Adipocyte (in vitro differentiated cells): ENCODE results near the gene CEP128.

Experiments
- DNase-seq: peaks from one replicate; pipeline ENCODE4 v3.0.0-alpha.2; 2015; ENCODE audit warnings: low read depth
- H3K27me3 ChIP-seq: replicated peaks from 2 replicates; pipeline ENCODE4 v1.7.0; 2013; ENCODE audit warnings: mild to moderate bottlenecking, low read length, moderate library complexity; ENCODE audit not compliant: control insufficient read depth, insufficient read depth
- H3K36me3 ChIP-seq: 2 replicates; pipeline ENCODE4 v1.7.0; 2013; ENCODE audit warnings: low read length, mild to moderate bottlenecking, moderate library complexity; ENCODE audit not compliant: control insufficient read depth, insufficient read depth, severe bottlenecking
- H3K4me1 ChIP-seq: 2 replicates; pipeline ENCODE4 v1.7.0; 2013; ENCODE audit warnings: mild to moderate bottlenecking, low read length, moderate library complexity; ENCODE audit not compliant: control insufficient read depth, insufficient read depth
- H3K4me3 ChIP-seq: 2 replicates; pipeline ENCODE4 v1.7.0; 2013; ENCODE audit warnings: mild to moderate bottlenecking, low read length, moderate library complexity
- H3K9ac ChIP-seq: 2 replicates; pipeline ENCODE4 v1.7.0; 2013; ENCODE audit warnings: mild to moderate bottlenecking, low read length, moderate library complexity
- H3K9me3 ChIP-seq: 2 replicates; pipeline ENCODE4 v1.7.0; 2013; ENCODE audit warnings: mild to moderate bottlenecking, low read length, moderate library complexity; ENCODE audit not compliant: control insufficient read depth

Gene CEP128

DNA sequence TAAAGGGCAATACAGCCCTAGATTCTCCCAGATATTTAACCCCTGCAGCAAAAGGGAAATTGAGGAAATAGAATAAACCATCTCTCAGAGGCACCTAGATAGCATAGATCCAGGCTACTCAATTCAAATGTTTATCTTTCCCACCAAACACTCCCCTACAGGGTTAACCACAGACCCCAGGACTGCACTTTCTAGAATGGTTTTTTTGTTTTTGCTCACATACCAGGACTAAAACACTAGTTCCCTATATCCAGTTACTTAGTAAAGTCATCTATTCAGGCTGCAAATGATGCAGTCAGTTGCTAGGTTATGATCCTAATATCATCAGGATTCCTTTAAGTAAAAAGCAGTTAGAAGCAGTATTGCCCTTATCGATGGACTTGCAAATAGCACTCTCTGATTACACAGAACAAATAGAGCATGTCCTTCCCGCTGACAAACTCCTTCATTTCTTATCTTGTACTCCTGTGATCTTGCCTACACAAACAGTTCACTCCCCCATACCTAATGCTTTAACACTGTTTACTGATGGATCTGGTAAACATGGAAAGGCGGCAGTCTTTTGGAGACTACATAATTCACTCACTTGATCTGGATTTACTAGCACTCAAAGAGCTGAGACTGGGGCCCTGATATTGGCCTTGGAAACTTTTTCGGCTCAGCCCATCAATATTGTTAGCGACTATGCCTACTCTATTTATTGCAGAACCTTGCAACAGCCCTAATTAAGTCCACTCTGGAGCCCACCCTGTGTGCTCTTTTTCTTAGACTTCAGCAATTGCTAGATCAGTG lies 473.0 kb downstream of the CEP128 start:
- Histone ChIP-seq H3K27me3 (no peaks in the 10 kb centered on the region), H3K4me3 (no peak overlapping the region)
- DNase-seq: no peak

GRCh38 chr14:80465546-80466220 lies 475.9 kb downstream of the CEP128 start:
- Histone ChIP-seq H3K4me3 (no peak overlapping the region), H3K9ac (no peak overlapping the region), H3K4me1 (no peaks in the 10 kb centered on the region), H3K27me3 (no peaks in the 10 kb centered on the region), H3K9me3 (no peaks in the 10 kb centered on the region), H3K36me3 (no peaks in the 10 kb centered on the region)
- DNase-seq: no peak

More for the DNA sequence above, 473.0 kb downstream of the CEP128 start:
- Histone ChIP-seq H3K4me1 (no peaks in the 10 kb centered on the region), H3K36me3 (no peaks in the 10 kb centered on the region), H3K9ac (no peak overlapping the region), H3K9me3 (no peaks in the 10 kb centered on the region)

- no peak for DNase-seq
Observed at GRCh38 chr14:80464531-80465149, 476.9 kb downstream of the CEP128 start.

GRCh38 chr14:80456209-80456608 lies 485.3 kb downstream of the CEP128 start:
- peak; percentile 39 for DNase-seq
- Histone ChIP-seq H3K4me1 (no peaks in the 10 kb centered on the region), H3K9me3 (peaks cover 5% of the 10 kb centered on the region), H3K27me3 (no peaks in the 10 kb centered on the region), H3K36me3 (no peaks in the 10 kb centered on the region), H3K4me3 (no peak overlapping the region), H3K9ac (no peak overlapping the region)

More at GRCh38 chr14:80464531-80465149, 476.9 kb downstream of the CEP128 start:
- H3K9ac ChIP-seq: no peak overlapping the region
- H3K9me3 ChIP-seq: no peaks in the 10 kb centered on the region
- H3K4me1 ChIP-seq: no peaks in the 10 kb centered on the region
- H3K36me3 ChIP-seq: no peaks in the 10 kb centered on the region
- no peak overlapping the region for H3K4me3 ChIP-seq
- no peaks in the 10 kb centered on the region for H3K27me3 ChIP-seq

DNA sequence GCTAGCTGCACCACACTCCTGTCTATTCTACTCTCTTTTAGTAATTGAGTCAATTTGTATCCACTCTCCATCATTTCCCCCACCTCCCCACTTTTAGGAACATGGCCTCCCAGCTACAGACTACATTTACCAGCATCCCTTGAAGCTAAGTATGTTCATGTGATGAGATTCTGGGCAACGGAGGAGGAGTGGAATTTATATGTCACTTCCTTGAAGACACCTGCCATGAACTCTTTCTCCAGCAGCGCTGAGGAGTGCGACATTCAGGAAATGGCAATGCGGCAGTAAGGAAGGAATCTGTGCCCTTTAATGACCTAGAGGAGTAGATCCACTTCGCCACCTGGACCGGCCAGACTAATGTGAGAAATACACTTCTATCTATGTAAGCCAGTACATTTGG lies 486.5 kb downstream of the CEP128 start:
- Histone ChIP-seq H3K4me3 (no peak overlapping the region), H3K27me3 (no peaks in the 10 kb centered on the region)

GRCh38 chr14:80448267-80448666 lies 493.3 kb downstream of the CEP128 start:
- H3K9me3 ChIP-seq: peaks cover 10% of the 10 kb centered on the region

More for the DNA sequence above, 486.5 kb downstream of the CEP128 start:
- H3K36me3 ChIP-seq: no peaks in the 10 kb centered on the region
- no peak for DNase-seq
- H3K4me1 ChIP-seq: no peaks in the 10 kb centered on the region
- peaks cover 10% of the 10 kb centered on the region for H3K9me3 ChIP-seq
- H3K9ac ChIP-seq: no peak overlapping the region

GRCh38 chr14:80447392-80447791 lies 494.1 kb downstream of the CEP128 start:
- no peak overlapping the region for H3K4me3 ChIP-seq
- no peaks in the 10 kb centered on the region for H3K36me3 ChIP-seq
- H3K27me3 ChIP-seq: no peaks in the 10 kb centered on the region
- H3K9me3 ChIP-seq: peaks cover 10% of the 10 kb centered on the region
- no peak overlapping the region for H3K9ac ChIP-seq
- DNase-seq: peak; percentile 37
- H3K4me1 ChIP-seq: no peaks in the 10 kb centered on the region

More at GRCh38 chr14:80448267-80448666, 493.3 kb downstream of the CEP128 start:
- no peaks in the 10 kb centered on the region for H3K4me1 ChIP-seq
- DNase-seq: no peak
- H3K36me3 ChIP-seq: no peaks in the 10 kb centered on the region
- no peaks in the 10 kb centered on the region for H3K27me3 ChIP-seq
- H3K9ac ChIP-seq: no peak overlapping the region
- no peak overlapping the region for H3K4me3 ChIP-seq
